Measurements from ENCODE around the gene KIFC3.
"Not testable (repeated sequence)": the region's sequence is repeated elsewhere in the genome, so short reads cannot be mapped to it uniquely, and the experiment has no call there.

The KIFC3 gene

DNA sequence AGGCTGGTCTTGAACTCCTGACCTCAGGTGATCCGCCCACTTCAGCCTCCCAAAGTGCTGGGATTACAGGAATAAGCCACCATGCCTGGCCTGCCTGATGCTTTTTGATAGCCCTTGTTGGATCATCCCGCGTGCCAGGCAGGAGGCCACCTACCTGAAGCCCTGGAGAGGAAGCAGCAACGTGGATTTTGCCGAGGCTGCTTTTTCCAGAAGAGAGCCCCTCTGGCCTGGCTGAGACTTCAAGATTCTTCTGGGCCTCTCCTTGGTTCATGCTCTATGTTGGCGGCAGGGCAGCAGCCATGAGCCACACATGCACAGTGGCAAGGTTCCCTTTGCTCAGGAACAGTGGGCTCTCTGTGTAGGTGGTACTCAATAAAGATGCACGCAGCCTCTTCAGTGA is 55.2 kb downstream of the KIFC3 start:
- no peak overlapping the region for H3K4me3 ChIP-seq (replicated peaks; ENCODE audit: low read depth, low read length)
- DNase-seq (ENCODE audit: low read depth) = no peak
- TF ChIP-seq, protein P1, sequence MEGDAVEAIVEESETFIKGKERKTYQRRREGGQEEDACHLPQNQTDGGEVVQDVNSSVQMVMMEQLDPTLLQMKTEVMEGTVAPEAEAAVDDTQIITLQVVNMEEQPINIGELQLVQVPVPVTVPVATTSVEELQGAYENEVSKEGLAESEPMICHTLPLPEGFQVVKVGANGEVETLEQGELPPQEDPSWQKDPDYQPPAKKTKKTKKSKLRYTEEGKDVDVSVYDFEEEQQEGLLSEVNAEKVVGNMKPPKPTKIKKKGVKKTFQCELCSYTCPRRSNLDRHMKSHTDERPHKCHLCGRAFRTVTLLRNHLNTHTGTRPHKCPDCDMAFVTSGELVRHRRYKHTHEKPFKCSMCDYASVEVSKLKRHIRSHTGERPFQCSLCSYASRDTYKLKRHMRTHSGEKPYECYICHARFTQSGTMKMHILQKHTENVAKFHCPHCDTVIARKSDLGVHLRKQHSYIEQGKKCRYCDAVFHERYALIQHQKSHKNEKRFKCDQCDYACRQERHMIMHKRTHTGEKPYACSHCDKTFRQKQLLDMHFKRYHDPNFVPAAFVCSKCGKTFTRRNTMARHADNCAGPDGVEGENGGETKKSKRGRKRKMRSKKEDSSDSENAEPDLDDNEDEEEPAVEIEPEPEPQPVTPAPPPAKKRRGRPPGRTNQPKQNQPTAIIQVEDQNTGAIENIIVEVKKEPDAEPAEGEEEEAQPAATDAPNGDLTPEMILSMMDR (IDR thresholded peaks at IDR 0.05; ENCODE audit: low read length, missing control alignments) = no peak

DNA sequence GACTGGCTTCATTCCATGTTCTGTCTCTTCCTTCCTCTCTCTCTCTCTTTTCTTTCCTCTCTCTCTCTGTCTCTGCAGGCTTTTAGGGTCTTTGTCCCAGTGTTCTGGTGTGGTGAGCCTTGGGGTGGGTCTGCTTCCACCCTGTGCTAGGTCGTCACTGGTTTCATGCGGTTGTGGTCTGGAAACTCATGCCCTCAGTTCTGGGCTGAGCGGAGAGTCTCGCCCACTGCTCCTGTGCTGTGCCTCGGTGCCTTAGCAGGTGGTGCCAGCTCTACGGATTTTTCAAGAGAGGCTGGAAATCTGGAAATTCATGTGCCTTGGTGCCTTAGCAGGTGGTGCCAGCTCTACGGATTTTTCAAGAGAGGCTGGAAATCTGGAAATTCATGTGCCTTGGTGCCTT is 56.0 kb downstream of the KIFC3 start:
- H3K4me3 ChIP-seq (replicated peaks; ENCODE audit: low read depth, low read length); DNase-seq (ENCODE audit: low read depth): not testable (repeated sequence)

DNA sequence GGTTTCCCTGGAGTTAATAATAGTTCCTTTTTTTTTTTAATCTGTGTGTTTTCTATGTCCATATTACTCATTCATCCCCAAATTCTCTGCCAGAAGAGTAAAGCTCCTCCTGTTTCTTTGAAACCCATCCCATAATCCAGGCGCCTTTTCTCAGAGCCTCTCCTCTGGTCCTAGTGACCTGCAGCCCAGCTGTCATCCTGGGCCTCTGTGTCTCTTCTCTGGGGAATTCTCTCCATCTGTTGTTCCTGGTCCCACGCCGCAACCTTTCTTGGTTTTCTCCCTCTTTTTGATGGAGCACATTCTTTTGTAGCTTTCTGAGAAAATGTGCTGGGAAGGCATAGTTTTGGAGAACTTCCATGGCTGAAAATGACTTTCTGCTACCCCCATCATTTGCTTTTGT is 56.5 kb downstream of the KIFC3 start:
- DNase-seq (ENCODE audit: low read depth) = no peak
- TF ChIP-seq, protein P1 (IDR thresholded peaks at IDR 0.05; ENCODE audit: low read length, missing control alignments) = no peak
- H3K4me3 ChIP-seq (replicated peaks; ENCODE audit: low read depth, low read length) = no peak overlapping the region

DNA sequence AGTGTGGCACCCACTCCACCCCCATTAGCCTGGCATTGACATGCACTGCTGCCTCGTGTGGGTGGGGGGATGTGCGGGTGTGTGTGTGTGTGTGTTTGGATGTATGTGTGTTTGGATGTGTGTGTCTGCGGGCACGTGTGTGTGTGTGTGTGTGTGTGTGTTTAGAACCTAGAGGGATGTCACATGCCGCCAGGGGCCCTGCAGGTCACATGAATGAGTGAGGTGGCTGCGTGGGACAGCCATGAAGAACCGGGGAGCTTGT is 57.7 kb downstream of the KIFC3 start:
- TF ChIP-seq, protein P1 (IDR thresholded peaks at IDR 0.05; ENCODE audit: low read length, missing control alignments) = no peak
- DNase-seq (ENCODE audit: low read depth) = no peak
- H3K4me3 ChIP-seq (replicated peaks; ENCODE audit: low read depth, low read length) = no peak overlapping the region

DNA sequence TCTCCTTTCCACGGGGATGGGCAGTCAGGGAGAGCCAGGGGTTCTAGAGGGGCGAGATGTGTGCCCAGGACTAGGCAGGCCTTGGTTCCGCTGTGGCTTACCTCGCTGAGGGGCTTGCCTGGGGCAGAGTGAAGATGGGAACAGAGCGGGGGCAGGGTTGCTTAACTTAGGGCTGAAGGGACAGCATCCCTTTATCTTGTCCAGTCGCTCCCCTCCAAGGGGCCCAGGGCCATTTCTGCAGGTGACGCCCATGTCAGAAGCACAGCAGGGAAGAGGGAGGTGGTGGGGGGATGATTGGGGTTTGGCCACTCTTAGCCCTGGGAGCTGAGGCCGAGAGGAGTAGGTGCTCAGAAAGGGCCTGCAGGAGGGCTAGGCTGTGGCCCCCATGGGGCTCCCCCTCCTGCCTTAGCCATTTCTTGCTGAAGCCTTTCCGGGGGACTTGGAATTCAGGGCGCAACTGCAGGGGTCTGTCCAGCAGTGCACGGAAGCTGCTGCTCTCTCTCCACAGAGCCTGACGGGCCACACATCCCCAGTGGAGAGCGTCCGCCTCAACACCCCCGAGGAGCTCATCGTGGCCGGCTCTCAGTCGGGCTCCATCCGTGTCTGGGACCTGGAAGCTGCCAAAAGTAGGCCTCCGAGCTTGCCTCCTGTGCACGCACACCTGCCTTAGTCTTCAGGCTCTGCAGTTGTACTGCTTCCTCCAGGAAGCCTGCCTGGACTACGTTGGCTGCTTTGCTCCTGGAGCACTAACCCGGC is 58.2 kb downstream of the KIFC3 start:
- H3K4me3 ChIP-seq (replicated peaks; ENCODE audit: low read depth, low read length) = no peak overlapping the region
- no peak for DNase-seq (ENCODE audit: low read depth)
- TF ChIP-seq, protein P1 (IDR thresholded peaks at IDR 0.05; ENCODE audit: low read length, missing control alignments) = no peak

DNA sequence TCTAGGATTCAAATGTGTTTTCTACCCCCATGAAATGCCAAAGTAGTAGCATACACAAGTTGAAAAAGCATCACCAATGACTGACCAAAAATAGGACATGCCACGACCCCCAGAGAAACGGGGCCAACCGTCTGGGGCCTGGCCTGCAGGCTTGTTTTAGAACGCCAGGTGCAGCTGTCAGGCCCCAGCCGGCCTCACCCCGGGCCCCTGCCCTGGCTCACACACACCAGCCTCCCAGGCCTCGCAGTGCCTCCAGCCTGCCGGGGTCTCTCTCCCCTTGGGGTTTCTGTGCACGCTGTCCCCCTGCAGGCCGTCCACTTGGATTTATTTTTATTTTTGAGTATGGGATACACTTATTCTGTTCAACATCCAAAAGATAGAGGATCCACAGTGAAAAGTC is 58.8 kb downstream of the KIFC3 start:
- TF ChIP-seq, protein P1 (IDR thresholded peaks at IDR 0.05; ENCODE audit: low read length, missing control alignments) = no peak
- DNase-seq (ENCODE audit: low read depth) = no peak
- H3K4me3 ChIP-seq (replicated peaks; ENCODE audit: low read depth, low read length) = no peak overlapping the region

DNA sequence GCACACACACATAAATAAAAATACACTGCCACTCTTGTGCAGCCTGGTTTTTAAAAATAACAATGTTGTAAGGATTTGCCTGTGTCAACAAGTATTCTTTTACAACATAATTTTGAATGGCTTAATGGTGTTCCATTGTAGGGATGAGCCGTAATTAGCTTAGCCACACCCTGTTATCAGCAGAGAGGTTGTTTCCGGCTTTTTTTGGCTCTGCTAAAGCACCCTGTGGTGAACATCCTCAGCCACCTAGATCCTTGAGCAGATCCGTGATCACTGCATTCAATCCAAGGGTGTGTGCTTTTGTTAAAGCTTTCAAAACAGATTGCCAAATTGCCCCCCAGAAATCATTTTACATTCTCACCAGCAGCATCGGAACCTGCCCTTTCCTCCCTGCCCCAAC is 59.7 kb downstream of the KIFC3 start:
- TF ChIP-seq, protein P1 (IDR thresholded peaks at IDR 0.05; ENCODE audit: low read length, missing control alignments) = no peak
- DNase-seq (ENCODE audit: low read depth) = no peak
- no peak overlapping the region for H3K4me3 ChIP-seq (replicated peaks; ENCODE audit: low read depth, low read length)

Data from fibroblast of pulmonary artery (primary cell).